LNCaP clone FGC (cell line): Measurements from ENCODE around the gene CERS3.
"Not testable (repeated sequence)": the region's sequence is repeated elsewhere in the genome, so short reads cannot be mapped to it uniquely, and the experiment has no call there.

Source experiments
- DNase-seq: peaks from one replicate; pipeline ENCODE4 v3.0.0-alpha.2; 2011; ENCODE audit warnings: low read depth
- H3K4me3 ChIP-seq: 2 replicates; pipeline ENCODE4 v1.5.1; 2011; ENCODE audit warnings: mild to moderate bottlenecking, low read depth, low read length, control low read depth
- TF ChIP-seq, protein P1 (sequence below): IDR thresholded peaks from 2 replicates; pipeline ENCODE4 v1.5.1; 2012; ENCODE audit warnings: mild to moderate bottlenecking; ENCODE audit not compliant: control insufficient read depth, insufficient read depth; ENCODE audit errors: extremely low read depth

CERS3 gene

DNA sequence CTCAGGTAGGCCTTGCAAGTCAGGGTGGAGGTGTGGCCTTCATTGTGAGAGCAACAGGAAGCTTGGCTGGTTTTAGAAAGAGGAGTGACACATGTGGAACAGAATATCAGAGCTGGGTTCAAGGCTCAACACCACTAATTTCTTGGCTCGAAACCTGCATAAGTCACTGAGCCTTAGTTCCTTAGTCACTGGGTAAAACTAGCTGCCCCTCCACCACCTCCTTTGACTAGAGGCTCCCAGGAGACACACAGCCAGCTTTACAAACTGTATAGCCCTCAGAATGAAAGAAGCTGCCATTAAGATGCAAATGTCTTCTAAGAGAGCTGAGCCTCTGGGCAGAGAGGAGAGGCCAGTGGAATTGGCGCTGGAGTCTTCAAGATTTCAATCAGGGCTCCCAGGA is 67.7 kb downstream of the CERS3 start:
- H3K4me3 ChIP-seq = no peak overlapping the region
- no peak for DNase-seq
- TF ChIP-seq, protein P1, sequence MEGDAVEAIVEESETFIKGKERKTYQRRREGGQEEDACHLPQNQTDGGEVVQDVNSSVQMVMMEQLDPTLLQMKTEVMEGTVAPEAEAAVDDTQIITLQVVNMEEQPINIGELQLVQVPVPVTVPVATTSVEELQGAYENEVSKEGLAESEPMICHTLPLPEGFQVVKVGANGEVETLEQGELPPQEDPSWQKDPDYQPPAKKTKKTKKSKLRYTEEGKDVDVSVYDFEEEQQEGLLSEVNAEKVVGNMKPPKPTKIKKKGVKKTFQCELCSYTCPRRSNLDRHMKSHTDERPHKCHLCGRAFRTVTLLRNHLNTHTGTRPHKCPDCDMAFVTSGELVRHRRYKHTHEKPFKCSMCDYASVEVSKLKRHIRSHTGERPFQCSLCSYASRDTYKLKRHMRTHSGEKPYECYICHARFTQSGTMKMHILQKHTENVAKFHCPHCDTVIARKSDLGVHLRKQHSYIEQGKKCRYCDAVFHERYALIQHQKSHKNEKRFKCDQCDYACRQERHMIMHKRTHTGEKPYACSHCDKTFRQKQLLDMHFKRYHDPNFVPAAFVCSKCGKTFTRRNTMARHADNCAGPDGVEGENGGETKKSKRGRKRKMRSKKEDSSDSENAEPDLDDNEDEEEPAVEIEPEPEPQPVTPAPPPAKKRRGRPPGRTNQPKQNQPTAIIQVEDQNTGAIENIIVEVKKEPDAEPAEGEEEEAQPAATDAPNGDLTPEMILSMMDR = no peak

DNA sequence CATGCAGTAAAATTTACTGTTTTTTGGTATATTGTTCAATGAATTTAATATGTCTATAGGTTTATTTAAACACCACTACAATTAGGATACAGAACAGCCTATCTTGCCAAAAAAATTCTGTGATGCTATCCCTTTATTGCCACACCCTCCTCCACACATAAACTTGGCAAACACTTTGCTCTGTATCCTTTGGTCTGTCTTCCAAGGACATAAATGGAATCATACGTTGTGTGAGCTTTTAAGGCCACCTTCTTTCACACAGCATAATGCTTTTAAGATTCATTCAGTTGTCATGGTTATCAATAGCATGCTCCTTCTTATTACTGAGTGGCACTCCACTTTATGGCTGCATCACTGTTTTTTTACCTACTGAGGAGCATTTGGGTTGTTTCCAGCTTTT is 71.5 kb downstream of the CERS3 start:
- no peak overlapping the region for H3K4me3 ChIP-seq
- no peak for DNase-seq
- TF ChIP-seq, protein P1 = no peak

DNA sequence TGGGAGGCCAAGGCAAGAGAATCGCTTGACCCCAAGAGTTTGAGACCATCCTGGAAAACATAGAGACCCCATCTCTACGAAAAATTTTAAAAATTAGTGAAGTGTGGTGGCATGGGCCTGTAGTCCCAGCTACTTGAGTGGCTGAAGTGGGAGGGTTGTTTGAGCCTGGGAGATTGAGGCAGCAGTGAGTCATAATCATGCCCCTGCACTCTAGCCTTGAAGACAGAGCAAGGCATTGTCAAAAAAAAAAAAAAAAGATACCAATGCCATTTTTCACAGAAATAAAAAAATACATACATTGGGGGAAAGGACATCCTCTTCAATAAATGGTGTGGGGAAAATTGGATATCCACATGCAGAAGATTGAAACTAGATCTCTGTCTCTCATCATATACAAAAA is 74.6 kb downstream of the CERS3 start:
- no peak for DNase-seq
- H3K4me3 ChIP-seq = no peak overlapping the region
- TF ChIP-seq, protein P1 = no peak

DNA sequence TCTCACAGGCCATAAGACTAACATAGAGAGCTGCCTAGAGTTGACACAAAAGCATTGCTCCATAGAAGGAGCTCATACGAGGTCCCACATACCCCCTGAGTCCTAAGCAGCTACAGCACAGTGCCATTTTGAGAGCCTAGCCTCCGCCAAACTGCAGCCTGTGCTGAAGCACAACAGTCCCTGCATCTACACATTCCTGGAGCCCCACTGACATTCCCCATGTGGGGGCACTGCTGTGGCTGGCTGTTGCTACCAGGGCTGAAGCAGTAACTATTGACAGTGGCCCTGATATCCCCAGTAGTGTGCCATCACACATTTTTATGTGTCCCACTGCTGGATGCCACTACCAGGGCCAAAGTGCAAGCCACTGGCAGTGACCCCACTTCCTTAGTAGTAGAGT is 80.3 kb downstream of the CERS3 start:
- TF ChIP-seq, protein P1 = no peak
- no peak for DNase-seq
- H3K4me3 ChIP-seq = no peak overlapping the region

DNA sequence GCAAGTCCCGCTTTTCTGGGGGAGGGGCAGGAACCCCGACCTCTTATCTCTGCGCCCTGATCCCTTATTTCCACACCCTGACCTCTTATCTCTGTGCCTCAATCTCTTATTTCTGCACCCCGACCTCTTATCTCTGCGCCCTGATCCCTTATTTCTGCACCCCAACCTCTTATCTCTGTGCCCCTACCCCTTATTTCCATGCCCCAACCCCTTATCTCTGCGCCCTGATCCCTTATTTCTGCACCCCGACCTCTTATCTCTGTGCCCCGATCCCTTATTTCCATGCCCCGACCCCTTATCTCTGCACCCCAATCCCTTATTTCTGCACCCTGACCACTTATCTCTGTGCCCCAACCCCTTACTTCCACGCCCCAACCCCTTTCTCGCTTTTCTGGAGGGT is 87.7 kb downstream of the CERS3 start:
- not testable (repeated sequence) for H3K4me3 ChIP-seq, DNase-seq

DNA sequence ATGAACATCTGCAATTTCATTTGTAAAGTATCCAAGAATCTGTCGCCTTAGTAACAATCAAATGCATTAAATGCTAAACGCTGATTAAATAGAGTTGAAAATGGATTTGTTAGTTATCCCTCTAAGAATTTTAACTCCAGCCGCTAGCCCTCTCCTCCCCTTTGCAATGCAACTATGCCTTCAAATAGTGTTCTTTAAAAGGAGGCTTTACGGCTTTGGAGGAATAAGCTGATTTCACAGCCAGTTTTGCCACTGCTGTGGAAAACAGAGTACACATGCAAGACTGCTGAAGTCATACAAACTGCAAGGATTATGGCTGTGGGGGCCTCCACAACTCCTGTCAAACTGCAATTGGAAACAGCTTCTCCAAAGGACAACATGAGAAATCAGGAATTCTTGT is 89.2 kb downstream of the CERS3 start:
- no peak for DNase-seq
- TF ChIP-seq, protein P1 = no peak
- no peak overlapping the region for H3K4me3 ChIP-seq

DNA sequence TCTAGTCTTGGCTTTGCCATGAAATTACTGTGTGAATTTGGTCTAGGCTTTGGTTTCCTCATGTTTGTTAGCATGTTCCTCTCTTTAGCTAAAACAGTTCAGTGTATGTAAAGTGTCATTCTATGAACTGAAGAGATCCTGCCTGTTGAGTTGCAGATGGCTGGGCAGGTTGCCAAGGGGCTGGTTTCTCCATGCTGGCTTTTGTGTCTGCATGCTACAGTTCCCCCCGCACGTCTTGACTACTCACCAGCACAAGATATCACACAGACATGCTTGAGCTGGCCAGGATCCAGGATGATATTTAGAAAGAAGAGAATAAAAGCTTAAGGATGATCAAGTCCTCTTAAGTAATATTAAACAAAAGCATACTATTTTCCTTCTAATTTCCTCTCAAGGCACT is 90.2 kb downstream of the CERS3 start:
- TF ChIP-seq, protein P1 = no peak
- DNase-seq = peak; percentile 28
- no peak overlapping the region for H3K4me3 ChIP-seq

DNA sequence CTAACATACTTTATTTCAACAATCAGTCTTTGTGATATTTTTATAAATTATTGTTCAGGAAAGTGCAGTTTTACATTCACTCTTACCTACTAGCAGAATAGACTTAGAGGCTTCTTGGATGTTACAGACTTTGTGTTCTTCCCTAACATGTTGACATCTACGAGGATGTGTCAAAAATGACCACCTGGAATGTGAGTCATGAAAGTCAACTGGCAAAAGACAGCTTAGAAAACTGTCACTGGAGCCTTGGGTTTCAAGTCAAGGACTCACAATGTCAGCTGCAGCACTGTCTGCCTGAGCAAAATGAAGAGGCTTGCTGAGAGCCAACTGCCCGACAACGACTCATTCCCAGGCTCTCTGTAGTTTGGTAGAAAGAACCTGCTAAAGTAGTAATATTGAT is 91.5 kb downstream of the CERS3 start:
- DNase-seq = no peak
- H3K4me3 ChIP-seq = no peak overlapping the region
- TF ChIP-seq, protein P1 = no peak
